SIG-M5 treated with dmso at 0.1 percent for 504 hours (cell line): ENCODE data around the gene KMT2B.
"Not testable (repeated sequence)": the region's sequence is repeated elsewhere in the genome, so short reads cannot be mapped to it uniquely, and the experiment has no call there.

ENCODE experiments used
- DNase-seq: peaks from one replicate; lab custom pipeline; 2025; ENCODE audit not compliant: unreplicated experiment; lab: John Stamatoyannopoulos, UW

Gene KMT2B

DNA sequence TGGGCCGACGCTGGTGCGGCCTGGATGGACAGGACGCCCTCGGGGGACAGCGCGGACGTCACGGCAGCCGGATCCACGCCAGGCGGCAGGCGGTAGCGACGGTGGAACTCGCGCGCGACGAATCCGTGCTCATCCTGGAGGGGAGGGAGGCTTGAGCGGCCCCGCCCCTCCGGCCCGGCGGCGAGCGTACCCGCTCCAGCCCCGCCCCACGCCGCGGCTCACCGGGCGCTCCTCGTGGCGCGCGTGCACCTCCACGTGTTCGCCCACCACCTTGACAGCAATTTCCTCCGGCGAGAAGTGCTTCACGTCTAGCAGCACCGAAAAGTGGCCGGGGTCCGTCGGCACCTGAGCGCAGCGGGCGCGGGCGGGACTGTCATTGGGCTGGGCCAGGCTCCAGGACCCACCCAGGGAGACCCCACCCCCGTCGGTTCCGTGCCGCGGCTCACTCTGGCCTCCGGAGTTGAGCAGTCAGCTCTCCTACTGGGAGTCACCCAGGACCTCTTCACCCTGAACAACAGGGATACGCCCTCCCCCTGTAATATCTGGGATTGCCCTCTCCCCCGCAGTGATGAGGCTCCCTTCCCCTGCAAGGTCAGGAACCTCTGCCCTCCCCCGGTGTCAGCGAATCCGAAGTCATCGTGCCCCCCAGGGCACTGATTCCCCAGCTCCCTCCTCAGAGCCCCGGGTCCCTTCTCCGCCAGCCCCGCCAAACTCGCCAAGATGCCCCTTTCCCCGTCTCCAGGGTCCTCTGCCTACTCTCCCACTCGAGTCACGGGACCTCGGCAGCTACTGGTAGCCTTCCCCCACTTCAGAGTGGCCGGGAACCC, 38.0 kb downstream of the KMT2B start:
- no peak for DNase-seq

DNA sequence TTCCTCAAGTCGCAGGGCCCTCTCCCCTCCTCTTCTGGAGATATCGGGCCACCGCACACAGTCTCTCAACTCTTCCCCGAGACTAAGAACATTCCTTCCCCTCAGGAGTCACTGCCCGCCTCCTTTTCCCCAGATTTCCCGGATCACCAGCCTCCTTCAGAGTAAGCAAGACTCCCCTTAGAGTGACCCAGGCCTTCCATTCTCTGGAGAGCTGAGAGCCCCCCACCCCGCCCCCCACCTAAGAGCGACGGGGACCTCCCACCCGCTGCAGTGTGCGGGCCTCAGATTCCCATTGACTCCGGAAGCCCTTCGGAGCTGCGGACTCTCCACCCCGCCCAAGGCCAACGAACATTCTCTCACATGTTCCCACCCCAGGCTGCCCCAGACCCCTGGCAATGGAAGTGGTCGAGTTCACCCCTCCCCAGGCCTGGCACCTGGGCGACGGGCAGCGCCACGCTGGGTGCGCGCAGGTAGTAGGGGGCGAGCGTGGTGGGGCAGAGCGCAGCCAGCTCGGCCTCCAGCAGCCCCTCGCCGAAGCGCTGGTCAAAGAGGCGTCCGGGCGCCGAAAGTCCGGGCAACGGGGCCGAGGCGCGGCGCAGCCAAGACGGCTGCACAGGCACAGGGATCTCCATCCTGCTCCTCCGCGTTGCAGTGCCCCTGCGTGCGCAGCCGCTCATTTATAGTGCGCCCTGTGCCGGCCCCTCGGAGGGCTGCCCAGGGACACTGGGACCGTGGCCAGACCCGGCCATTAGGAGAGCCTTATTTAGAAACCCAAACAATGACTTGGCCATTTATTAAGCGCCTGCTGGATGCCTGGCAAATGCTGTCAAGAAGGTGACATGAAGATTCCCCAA, 38.8 kb downstream of the KMT2B start, which contains the start of gene HSPB6:
Gene HSPB6, minus strand, starts transcription at position 653 of the 854 bp plus-strand sequence. Its CDS starts 21 bp downstream, at position 632.
- DNase-seq: no peak

DNA sequence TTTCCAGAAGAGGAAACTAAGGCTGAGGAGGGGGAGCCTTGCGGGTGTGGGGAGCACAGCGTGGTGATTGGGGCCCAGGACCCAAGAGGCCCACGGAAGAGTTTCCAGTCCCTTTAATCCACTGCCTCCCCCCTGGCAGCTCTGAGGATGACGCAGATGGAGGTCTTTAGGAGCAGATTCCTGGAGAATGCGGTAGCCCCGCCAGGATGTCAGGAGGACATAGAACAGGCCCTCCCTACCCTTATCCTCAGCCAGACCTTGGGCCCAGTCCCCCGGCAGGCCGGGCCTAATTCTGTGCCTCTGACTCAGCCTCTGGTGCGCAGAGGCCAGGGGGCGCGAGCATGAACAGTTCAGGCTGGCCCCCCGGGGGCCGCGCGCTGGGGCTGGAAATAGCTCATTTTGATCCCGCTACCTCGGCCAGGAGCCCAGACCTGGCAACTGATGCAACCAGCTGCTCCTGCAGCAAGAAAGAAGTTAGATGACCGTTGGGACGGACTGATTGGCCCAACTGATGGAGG, 39.5 kb downstream of the KMT2B start:
- DNase-seq: no peak

DNA sequence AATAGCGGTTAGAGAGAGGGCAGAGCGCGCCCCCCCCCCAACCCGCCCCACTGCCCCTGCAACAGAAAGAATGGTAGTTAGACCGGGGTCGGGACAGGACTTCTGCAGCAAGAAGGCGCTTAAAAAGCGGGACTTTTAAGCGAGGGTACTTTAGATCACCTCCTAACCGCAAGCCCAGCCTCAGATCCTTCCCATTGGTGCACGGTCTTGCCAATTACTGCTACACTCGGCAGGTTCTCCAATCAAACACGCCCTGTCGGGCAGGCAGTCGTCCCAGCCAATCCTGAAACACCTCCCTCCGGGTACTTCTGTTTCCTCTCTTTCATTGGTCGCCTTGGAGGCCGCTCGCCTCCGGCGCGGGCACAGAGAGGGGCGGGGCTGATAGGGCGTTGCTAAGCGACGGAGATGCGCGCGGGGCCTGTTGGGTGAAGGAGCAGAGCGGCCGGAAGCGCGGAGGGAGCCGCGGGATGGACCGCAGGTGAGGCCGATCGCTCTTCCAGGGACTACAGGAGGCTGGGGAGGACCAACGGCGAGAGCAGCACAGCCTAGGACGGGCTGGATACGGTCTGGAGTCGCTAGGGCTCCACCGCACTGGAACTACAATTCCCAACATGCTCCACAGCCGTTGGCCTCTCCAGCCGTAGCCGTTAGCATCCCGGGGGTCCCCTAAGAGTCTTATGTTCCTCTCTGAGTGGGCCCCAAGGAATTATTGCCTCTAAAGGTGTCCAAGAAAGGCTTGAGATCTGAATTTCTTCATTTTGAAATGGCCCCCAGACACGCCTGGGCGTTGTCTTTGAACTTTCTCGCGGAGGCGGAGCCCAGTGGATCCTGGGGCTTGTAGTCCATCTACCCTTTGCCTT, 40.2 kb downstream of the KMT2B start, which contains the start of gene PROSER3:
Gene PROSER3, plus strand, starts transcription at position 428 of the 860 bp plus-strand sequence. Its CDS starts 40 bp downstream, at position 468.
- DNase-seq: peak; percentile 99

DNA sequence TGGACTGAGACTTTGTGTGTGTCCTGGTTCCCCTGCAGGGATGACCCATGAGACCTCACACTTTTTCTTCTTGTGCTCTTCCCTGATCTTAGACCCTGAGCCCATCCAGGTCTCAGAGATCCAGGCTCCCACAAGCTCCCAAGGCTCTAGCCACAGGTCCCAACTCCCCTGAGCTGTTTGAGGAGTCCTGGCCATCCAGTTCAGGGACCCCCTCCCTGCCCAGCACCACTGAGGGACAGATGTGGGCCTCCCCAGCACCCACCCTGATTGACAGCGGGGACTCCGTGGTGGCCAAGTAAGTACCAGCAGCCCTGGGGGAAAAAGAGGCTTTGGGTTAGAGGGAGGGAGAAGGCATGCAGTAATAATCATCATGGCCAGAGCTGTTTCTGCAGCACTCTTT, 41.9 kb downstream of the KMT2B start:
- DNase-seq: no peak

DNA sequence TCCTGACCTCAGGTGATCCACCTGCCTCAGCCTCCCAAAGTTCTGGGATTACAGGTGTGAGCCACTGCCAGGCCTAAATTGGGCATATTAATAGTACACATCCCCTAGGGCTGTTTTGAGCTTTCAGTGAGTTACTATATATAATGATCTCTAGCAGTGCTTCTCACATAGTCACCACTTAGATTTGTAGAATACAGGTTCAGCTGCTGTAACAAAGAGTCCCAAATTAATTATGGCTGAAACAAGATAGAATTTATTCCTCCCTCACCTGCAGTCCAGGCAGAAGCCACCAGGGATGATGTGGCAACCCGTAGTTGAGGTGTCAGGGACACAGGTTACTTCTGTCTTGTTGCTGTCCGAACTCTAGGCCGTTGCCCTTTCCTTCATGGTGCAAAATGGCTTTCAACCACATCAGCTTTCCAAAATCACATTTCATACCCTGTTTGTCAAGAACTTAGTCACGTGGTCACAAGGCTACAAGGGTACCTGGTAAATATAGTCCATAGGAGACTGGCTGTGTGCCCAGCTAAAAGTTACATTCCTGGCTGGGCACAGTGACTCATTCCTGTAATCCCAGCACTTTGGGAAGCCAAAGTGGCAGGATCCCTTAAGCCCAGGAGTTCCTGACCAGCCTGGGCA, 43.0 kb downstream of the KMT2B start:
- no peak for DNase-seq

DNA sequence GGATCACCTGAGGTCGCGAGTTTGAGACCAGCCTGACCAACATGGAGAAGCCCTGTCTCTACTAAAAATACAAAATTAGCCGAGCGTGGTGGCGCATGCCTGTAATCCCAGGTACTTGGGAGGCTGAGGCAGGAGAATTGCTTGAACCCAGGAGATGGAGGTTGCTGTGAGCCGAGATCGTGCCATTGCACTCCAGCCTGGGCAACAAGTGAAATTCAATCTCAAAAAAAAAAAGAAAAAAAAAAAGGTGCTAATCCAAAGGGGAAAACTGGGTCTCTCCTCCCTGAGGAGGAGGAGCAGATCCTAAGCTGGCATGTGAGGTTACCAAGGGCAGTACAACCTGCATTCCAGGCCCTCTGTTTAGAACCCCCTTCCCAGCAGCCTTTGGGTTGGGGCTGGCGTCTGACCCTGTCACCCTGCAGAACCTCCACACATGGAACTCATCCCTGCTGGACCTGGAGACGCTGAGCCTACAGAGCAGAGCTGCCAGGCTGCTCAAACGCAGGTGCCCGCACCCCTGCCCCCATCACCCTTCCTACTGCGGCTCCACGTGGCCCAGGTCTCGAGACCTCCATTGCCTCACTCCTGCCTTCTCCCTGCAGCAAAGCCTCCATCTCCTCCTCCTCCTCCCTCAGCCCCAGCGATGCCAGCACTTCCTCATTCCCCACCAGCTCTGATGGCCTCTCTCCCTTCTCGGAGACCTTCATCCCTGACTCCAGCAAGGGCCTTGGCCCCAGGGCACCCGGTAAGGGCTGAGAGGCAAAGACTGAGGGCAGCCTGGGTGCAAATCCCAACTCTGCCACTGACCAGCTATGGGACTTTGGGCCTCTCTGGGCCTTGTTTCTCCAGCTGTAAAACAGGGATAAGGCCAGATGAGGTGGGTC, 46.9 kb downstream of the KMT2B start:
- no peak for DNase-seq

DNA sequence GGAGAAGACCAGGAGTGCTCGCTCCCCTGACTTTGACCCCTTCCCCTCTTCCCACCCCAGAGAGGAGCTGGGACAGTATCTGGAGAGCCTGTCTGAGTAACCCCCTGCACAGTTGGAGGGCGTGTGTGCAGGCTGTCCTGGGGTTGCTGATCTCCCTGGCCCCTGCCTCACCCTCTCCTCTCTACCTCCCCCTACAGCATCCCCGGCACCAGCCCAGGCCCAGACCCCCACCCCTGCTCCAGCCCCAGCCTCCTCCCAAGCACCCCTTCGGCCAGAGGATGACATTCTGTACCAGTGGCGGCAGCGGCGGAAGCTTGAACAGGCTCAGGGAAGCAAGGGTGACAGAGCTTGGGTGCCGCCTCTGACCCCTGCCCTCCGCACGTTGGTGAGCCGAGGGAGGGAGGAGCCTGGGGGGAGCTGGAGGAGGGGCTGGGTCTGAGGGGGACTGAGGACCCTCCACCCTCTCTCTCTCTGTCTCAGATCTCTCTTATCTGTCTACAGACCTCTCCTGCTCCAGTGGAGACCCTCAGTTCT, 48.8 kb downstream of the KMT2B start:
- DNase-seq: no peak

DNA sequence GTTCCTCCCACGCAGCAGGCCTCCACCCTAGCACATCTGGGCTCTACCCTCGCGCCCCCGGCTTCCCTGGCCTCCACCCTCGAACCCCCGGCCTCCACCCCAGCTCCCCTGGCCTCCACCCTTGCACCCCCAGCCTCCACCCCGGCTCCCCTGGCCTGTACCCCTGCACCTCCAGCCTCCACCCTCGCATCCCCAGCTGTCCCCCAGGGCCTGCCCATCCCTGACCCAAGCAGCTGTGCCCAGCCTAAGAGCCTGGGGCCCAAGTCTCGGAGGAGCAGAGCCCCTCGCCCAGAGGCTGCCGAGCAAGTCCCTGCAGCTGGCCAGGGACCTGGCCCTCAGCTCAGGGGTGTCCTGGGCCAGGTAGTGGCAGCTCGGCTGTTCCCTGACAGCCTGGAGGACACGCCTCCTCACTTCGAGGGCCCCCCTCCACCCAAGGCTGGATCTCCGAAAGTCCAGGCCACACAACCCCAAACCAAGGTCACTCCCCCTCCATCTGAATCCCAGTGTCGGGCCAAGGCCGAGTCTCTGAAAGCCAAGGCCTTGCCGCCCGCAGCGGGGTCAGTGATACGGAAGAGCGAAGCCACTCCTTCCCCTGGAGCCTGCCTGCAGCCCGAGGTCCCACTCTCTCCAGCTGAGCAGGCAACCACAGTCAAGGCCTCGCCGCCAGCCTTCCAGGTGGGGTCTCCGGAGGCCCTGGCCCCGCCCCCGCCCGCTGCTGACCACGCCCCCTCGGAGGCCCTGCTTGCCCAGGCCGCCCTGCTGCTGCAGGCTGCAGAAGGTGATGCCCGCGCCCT, 49.7 kb downstream of the KMT2B start:
- no peak for DNase-seq

DNA sequence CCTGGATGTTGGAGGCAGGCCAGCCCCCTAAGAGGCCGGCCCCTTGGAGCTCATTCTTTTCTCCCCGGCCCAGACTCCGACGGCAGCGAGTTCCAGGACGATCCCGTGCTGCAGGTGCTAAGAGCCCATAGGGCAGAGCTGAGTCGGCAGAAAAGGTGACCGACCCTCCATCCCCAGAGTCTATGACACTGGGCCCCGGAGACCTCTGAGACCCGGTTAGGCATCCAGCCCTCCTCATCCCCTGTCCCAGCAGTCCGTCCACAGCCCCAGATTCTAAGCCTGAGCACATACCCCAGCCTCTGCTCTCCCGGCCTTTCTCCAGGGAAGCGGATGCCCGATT, 50.2 kb downstream of the KMT2B start:
- DNase-seq: no peak

DNA sequence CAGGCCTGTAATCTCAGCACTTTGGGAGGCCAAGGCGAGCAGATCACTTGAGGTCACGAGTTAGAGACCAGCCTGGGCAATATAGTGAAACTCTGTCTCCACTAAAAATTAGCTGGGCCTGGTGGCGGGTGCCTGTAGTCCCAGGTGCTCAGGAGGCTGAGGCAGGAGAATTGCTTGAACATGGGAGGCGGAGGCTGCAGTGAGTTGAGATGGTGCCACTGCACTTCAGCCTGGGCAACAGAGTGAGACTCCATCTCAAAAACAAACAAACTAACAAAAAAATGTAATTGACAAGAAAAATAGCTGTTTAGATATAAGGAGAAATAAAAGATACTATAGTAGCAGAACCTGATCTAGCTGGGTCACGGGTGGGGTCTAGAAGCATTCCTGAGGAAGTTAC, 54.6 kb downstream of the KMT2B start:
- not testable (repeated sequence) for DNase-seq

DNA sequence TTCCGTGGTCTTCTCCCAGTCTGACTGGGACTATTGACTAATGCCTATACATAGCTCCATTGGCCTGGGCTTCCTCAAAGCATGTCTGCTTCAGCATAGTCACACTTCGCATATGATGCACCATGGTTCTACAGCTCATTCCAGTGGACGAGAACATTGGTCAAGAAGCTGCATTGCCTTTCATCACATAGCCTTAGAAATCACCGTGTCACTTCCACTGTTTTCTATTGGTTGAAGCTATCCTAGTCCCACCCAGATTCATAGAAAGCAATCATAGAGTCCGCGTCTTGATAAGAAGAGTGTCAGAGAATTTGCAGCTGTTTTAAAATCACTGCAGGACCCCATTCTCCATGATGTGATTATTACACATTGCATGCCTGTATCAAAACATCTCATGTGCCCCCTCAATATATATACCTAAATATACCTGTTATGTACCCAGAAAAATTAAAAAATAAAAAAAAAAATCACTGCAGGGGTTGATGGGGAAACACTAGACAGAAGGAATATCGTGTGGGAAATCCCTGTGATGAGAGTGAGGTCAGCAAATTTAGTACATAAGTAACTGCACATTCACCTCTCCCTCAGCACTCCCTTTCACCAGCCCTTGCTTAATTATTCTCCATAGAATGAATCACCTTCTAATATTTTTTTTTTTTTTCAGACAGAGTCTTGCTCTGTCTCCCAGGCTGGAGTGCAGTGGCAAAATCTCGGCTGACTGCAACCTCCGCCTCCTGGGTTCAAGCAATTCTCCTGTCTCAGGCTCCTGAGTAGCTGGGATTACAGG, 55.4 kb downstream of the KMT2B start:
- no peak for DNase-seq

DNA sequence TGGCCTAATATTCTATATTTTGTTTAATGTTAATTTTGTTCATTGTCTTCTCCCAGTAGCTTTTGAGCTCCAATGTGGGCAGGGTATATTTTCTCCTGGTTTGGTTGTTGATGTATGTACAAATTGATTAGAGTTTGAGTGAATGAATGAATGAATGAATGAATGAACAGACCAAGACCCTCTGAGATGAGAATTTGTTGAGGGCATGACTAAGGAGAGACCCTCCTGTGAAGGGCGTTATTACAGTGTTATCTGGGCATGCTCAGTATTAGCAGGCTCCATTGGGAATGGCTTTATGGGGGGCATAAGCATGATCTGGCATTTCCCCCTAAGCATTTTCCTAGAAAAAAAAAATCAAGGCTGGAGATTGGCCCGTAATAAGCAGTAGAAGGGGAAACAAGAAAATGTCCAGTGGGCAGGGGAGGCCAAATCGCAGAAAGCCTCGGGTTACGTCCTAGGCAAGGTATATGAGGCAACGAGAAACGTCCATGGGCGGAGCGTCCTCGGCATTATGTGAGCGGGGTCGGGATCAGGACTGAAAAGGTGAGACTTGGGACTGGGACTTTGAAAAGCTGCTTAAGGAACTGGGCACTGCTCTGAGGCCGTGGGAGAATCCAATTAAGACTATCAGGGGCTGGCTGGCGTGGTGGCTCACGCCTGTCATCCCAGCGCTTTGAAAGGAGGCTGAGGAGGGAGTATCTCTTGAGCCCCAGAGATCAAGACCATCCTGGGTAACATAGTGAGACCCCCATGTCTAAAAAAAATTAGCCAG, 56.7 kb downstream of the KMT2B start:
- no peak for DNase-seq

DNA sequence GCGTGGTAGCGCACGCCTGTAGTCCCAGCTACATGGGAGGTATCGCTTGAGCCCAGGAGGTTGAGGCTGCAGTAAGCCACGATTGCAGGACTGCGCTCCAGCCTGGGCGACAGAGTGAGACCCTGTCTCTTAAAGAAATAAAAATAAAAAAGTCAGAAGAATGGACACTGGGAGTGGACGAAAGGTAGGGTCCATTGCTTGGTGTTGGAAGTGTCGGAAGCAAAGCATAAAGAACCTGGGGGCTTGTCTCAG, 57.2 kb downstream of the KMT2B start:
- no peak for DNase-seq

DNA sequence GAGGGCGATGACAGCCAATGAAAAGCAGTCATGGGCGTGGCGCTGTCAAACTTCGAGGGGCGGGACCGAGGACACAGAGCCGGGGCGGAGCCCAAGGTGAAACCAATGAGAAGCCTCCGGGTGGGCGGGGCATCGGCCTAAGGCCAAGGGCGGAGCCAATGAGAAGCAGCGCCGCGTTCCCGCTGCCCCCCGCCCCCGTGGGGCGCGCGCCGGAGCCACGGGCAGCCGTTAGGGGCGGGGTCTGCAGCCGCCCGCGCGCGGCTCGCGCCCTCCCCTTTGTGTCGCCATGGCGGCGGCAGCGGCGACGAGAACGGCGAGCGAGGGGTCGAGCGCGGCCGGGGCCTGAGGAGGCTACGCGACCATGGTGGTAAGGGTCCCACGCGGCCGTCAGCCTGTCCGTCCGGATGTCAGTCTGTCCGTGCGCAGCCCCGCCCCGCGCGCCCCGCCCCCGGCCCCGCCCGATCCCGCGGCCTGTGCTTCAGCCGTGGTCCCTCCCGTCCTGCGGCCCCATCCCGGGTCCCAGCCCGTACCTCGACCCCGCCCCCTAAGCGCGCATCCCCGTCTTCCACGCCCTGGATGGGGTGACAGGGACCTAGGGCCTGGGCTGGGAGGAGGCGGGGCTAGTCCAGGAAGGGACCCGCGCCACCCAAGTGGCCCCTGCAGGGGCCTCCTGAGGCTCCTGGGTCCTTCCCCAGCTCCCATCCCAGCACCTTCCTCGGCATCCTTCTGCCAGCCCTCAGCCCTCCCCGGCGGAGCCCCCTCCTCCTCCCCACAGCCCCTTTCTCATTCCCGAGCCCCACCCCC, 57.7 kb downstream of the KMT2B start, which contains the start of gene ARHGAP33:
Gene ARHGAP33, plus strand, starts transcription at position 267 of the 804 bp plus-strand sequence. Its CDS starts 95 bp downstream, at position 362.
- DNase-seq: peak; percentile 94
